HepG2 (cell line): ENCODE results near the gene HP1BP3. TPM values are rescaled to one million over a fixed set of nuclear protein-coding genes. Genes with fewer than 3 reads are reported as not detected.

Experiments
- GABPB1 ChIP-seq: IDR thresholded peaks from 2 replicates; pipeline ENCODE4 v1.6.1; 2016; ENCODE audit warnings: mild to moderate bottlenecking, missing genetic modification reagents, moderate library complexity, missing compliant biosample characterization
- IRF9 ChIP-seq: sonication (generic); formaldehyde crosslinking; IDR thresholded peaks from 2 replicates; pipeline ENCODE4 v1.8.0; 2022; ENCODE audit warnings: missing genetic modification reagents, mild to moderate bottlenecking, borderline replicate concordance
- KMT2B ChIP-seq: IDR thresholded peaks from 2 replicates; pipeline ENCODE4 v1.6.1; 2016; ENCODE audit warnings: missing genetic modification reagents, missing compliant biosample characterization
- MED8 ChIP-seq: sonication (generic); formaldehyde crosslinking; IDR thresholded peaks from 2 replicates; pipeline ENCODE4 v1.8.1; 2023; ENCODE audit warnings: mild to moderate bottlenecking, missing genetic modification reagents; ENCODE audit not compliant: insufficient replicate concordance
- MLX ChIP-seq: IDR thresholded peaks from 2 replicates; pipeline ENCODE4 v1.6.1; 2016
- REPIN1 ChIP-seq: sonication (generic); formaldehyde crosslinking; IDR thresholded peaks from 2 replicates; pipeline ENCODE4 v1.8.0; 2022; ENCODE audit warnings: missing genetic modification reagents, low read depth, mild to moderate bottlenecking, borderline replicate concordance
- THAP11 ChIP-seq: IDR thresholded peaks from 2 replicates; pipeline ENCODE4 v1.6.1; 2016; ENCODE audit warnings: missing biosample characterization, missing genetic modification reagents
- ZFY ChIP-seq: sonication (generic); formaldehyde crosslinking; IDR thresholded peaks from 2 replicates; pipeline ENCODE4 v1.4.0; 2020; ENCODE audit warnings: missing genetic modification reagents
- ZNF367 ChIP-seq: sonication (generic); formaldehyde crosslinking; IDR thresholded peaks from 2 replicates; pipeline ENCODE4 v1.4.0; 2020; ENCODE audit warnings: missing genetic modification reagents, borderline replicate concordance
- ZNF451 ChIP-seq: sonication (generic); formaldehyde crosslinking; IDR thresholded peaks from 2 replicates; pipeline ENCODE4 v1.5.0; 2020; ENCODE audit warnings: mild to moderate bottlenecking, missing genetic modification reagents
- ZSCAN29 ChIP-seq: sonication (generic); formaldehyde crosslinking; conservative IDR thresholded peaks from 2 replicates; pipeline ENCODE4 v1.4.0; 2020; ENCODE audit warnings: mild to moderate bottlenecking, missing genetic modification reagents
- polyA plus RNA-seq, 8 experiments: library from polyadenylated mRNA; depleted of rRNA in 3 of 8; stranded (reverse) in 7 of 8; unstranded in 1 of 8; fragments of >200 nt; fragmentation: Illumina TruSeq in 4 of 8; extraction: Trizol in 4 of 8; gene quantifications; 2 replicates each; pipeline versions ENCODE4 v1.2.1 to v1.2.3, GENCODE V29; 2011 to 2016; ENCODE audit warnings: low read depth in 4 of 8, missing spikeins in 1 of 8, mixed read lengths in 1 of 8; ENCODE audit not compliant: insufficient read depth in 1 of 8
- total RNA-seq, 5 experiments: library from RNA; depleted of rRNA; stranded (reverse); fragments of >200 nt; fragmentation: Illumina TruSeq; extraction: Trizol; gene quantifications; 2 replicates each; pipeline ENCODE4 v1.2.3, GENCODE V29; 2016; ENCODE audit warnings: low read depth in 1 of 5
- TF ChIP-seq, protein P1 (sequence below): IDR thresholded peaks from 2 replicates; pipeline ENCODE4 v1.4.0; 2020; ENCODE audit warnings: mild to moderate bottlenecking, missing genetic modification reagents
- TF ChIP-seq, protein P2 (sequence below): fragments of 450-650 bp; IDR thresholded peaks from 2 replicates; pipeline ENCODE4 v1.6.1; 2017; ENCODE audit warnings: mild to moderate bottlenecking
- TF ChIP-seq, protein P3 (sequence below): sonication (generic); formaldehyde crosslinking; IDR thresholded peaks from 2 replicates; pipeline ENCODE4 v1.4.0; 2020; ENCODE audit warnings: mild to moderate bottlenecking, missing genetic modification reagents

HP1BP3 gene
- total and polyA plus RNA-seq, 2 of the 13 experiments (the other 11 are each of a cell fraction or from before 2014, with no cell fraction given) = 98.5 to 137 TPM

DNA sequence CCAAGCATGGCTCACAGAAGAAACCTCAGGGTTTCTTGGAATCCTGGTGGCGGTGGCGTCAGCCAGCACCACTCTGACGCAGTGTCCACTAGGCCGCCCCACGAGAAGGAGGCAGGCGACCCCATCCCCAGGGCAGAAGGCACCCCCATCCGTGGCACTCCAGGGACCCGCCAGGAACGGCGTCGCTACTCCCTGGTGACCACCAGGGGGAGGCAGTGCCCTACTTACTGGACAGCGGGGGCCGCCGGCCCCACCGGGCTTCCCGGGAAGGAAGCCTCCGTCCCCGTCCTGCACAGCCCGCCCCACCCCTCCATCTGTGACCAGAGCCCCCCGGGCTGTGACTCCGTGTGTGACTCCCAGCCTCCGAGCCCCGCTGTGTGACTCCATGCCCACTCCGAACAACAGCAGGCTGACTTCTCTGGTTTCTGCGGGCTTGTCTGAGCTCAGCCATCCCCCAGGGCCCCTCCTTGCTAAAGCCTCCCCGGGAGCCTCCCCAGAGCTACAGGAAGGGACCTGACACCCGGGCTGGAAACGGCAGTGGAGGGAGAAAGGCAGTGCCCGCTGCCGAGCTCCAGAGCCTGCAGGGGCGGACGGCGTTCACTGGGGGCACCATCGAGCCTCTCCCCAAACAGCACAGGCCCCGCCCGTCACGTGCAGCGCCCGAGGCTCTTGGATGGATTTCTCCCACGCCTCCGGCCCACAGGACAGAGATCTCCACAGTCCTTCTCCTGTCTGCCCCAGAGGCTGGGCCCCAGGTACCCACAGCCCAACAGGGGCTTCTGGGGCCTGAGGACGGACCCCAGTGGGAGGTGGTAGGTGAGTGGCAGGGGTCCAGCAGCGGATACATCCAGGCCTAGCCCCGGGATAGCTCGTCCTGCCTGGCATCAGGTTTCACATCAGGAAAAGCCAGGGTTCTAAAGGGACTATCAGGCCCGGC is 90.4 kb downstream of the HP1BP3 start (continued):
- TF ChIP-seq IRF9 (CRISPR knock-in tag) (peak; percentile 28; the same call in 1 of the 2 replicates), THAP11 (peak; percentile 33; the same call in 1 of the 2 replicates), MLX (CRISPR knock-in tag) (no peak), KMT2B (CRISPR knock-in tag) (no peak), ZNF451 (CRISPR knock-in tag) (0 out of 2 replicates have a peak, but pooled peaks have one; percentile 49), ZNF367 (CRISPR knock-in tag) (no peak), ZFY (CRISPR knock-in tag) (peak; percentile 75), MED8 (no peak), GABPB1 (CRISPR knock-in tag) (peak; percentile 68), REPIN1 (CRISPR knock-in tag) (0 out of 2 replicates have a peak, but pooled peaks have one; percentile 14), ZSCAN29 (CRISPR knock-in tag) (0 out of 2 replicates have a peak, but pooled peaks have one; percentile 57)
- TF ChIP-seq, protein P1, sequence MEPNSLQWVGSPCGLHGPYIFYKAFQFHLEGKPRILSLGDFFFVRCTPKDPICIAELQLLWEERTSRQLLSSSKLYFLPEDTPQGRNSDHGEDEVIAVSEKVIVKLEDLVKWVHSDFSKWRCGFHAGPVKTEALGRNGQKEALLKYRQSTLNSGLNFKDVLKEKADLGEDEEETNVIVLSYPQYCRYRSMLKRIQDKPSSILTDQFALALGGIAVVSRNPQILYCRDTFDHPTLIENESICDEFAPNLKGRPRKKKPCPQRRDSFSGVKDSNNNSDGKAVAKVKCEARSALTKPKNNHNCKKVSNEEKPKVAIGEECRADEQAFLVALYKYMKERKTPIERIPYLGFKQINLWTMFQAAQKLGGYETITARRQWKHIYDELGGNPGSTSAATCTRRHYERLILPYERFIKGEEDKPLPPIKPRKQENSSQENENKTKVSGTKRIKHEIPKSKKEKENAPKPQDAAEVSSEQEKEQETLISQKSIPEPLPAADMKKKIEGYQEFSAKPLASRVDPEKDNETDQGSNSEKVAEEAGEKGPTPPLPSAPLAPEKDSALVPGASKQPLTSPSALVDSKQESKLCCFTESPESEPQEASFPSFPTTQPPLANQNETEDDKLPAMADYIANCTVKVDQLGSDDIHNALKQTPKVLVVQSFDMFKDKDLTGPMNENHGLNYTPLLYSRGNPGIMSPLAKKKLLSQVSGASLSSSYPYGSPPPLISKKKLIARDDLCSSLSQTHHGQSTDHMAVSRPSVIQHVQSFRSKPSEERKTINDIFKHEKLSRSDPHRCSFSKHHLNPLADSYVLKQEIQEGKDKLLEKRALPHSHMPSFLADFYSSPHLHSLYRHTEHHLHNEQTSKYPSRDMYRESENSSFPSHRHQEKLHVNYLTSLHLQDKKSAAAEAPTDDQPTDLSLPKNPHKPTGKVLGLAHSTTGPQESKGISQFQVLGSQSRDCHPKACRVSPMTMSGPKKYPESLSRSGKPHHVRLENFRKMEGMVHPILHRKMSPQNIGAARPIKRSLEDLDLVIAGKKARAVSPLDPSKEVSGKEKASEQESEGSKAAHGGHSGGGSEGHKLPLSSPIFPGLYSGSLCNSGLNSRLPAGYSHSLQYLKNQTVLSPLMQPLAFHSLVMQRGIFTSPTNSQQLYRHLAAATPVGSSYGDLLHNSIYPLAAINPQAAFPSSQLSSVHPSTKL (CRISPR knock-in tag) = peak; percentile 22
- TF ChIP-seq, protein P2, sequence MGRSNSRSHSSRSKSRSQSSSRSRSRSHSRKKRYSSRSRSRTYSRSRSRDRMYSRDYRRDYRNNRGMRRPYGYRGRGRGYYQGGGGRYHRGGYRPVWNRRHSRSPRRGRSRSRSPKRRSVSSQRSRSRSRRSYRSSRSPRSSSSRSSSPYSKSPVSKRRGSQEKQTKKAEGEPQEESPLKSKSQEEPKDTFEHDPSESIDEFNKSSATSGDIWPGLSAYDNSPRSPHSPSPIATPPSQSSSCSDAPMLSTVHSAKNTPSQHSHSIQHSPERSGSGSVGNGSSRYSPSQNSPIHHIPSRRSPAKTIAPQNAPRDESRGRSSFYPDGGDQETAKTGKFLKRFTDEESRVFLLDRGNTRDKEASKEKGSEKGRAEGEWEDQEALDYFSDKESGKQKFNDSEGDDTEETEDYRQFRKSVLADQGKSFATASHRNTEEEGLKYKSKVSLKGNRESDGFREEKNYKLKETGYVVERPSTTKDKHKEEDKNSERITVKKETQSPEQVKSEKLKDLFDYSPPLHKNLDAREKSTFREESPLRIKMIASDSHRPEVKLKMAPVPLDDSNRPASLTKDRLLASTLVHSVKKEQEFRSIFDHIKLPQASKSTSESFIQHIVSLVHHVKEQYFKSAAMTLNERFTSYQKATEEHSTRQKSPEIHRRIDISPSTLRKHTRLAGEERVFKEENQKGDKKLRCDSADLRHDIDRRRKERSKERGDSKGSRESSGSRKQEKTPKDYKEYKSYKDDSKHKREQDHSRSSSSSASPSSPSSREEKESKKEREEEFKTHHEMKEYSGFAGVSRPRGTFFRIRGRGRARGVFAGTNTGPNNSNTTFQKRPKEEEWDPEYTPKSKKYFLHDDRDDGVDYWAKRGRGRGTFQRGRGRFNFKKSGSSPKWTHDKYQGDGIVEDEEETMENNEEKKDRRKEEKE = no peak
- TF ChIP-seq, protein P3, sequence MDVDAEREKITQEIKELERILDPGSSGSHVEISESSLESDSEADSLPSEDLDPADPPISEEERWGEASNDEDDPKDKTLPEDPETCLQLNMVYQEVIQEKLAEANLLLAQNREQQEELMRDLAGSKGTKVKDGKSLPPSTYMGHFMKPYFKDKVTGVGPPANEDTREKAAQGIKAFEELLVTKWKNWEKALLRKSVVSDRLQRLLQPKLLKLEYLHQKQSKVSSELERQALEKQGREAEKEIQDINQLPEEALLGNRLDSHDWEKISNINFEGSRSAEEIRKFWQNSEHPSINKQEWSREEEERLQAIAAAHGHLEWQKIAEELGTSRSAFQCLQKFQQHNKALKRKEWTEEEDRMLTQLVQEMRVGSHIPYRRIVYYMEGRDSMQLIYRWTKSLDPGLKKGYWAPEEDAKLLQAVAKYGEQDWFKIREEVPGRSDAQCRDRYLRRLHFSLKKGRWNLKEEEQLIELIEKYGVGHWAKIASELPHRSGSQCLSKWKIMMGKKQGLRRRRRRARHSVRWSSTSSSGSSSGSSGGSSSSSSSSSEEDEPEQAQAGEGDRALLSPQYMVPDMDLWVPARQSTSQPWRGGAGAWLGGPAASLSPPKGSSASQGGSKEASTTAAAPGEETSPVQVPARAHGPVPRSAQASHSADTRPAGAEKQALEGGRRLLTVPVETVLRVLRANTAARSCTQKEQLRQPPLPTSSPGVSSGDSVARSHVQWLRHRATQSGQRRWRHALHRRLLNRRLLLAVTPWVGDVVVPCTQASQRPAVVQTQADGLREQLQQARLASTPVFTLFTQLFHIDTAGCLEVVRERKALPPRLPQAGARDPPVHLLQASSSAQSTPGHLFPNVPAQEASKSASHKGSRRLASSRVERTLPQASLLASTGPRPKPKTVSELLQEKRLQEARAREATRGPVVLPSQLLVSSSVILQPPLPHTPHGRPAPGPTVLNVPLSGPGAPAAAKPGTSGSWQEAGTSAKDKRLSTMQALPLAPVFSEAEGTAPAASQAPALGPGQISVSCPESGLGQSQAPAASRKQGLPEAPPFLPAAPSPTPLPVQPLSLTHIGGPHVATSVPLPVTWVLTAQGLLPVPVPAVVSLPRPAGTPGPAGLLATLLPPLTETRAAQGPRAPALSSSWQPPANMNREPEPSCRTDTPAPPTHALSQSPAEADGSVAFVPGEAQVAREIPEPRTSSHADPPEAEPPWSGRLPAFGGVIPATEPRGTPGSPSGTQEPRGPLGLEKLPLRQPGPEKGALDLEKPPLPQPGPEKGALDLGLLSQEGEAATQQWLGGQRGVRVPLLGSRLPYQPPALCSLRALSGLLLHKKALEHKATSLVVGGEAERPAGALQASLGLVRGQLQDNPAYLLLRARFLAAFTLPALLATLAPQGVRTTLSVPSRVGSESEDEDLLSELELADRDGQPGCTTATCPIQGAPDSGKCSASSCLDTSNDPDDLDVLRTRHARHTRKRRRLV (CRISPR knock-in tag) = no peak
